GM10266 (cell line): ENCODE data around the gene CMSS1.

Experiments used
- DNase-seq: peaks from one replicate; pipeline ENCODE4 v3.0.0; 2012; ENCODE audit errors: extremely low spot score
- CTCF ChIP-seq: IDR thresholded peaks from 2 replicates; pipeline ENCODE4 v1.5.1; 2012; ENCODE audit warnings: mild to moderate bottlenecking, low read depth; ENCODE audit not compliant: control insufficient read depth, insufficient read depth; ENCODE audit errors: missing control alignments

CMSS1 gene

GRCh38 chr3:99899603-99900002, 81.9 kb downstream of the CMSS1 start:
- DNase-seq, result no peak
- no peak for TF ChIP-seq CTCF

GRCh38 chr3:99900248-99900647, 82.6 kb downstream of the CMSS1 start:
- DNase-seq, result no peak
- no peak for TF ChIP-seq CTCF

GRCh38 chr3:99901200-99901926, 83.7 kb downstream of the CMSS1 start:
- no peak for DNase-seq

GRCh38 chr3:99902091-99902490, 84.4 kb downstream of the CMSS1 start:
- DNase-seq, result no peak
- no peak for TF ChIP-seq CTCF

More at GRCh38 chr3:99901200-99901926, 83.7 kb downstream of the CMSS1 start:
- TF ChIP-seq CTCF, result no peak

GRCh38 chr3:99903869-99904268, 86.2 kb downstream of the CMSS1 start:
- no peak for DNase-seq
- TF ChIP-seq CTCF, result no peak

- no peak for TF ChIP-seq CTCF
- no peak for DNase-seq
These were observed 90.4 kb downstream of the CMSS1 start for GRCh38 chr3:99907959-99908544.
